IPS-15b (cell line): ENCODE measurements around the gene LSM8.
"Not testable (repeated sequence)": the region's sequence is repeated elsewhere in the genome, so short reads cannot be mapped to it uniquely, and the experiment has no call there.

Experiments used
- H3K27me3 ChIP-seq: one replicate; pipeline ENCODE4 v1.6.1; 2013; ENCODE audit warnings: low read length; ENCODE audit not compliant: control insufficient read depth, insufficient read depth
- H3K36me3 ChIP-seq: one replicate; pipeline ENCODE4 v1.6.1; 2013; ENCODE audit warnings: low read length; ENCODE audit not compliant: control insufficient read depth, insufficient read depth
- H3K4me1 ChIP-seq: one replicate; pipeline ENCODE4 v1.6.1; 2013; ENCODE audit warnings: mild to moderate bottlenecking, low read length; ENCODE audit not compliant: control insufficient read depth, insufficient read depth
- H3K4me3 ChIP-seq: one replicate; pipeline ENCODE4 v1.5.1; 2013; ENCODE audit warnings: low read depth, low read length
- H3K9ac ChIP-seq: one replicate; pipeline ENCODE4 v1.6.1; 2013; ENCODE audit warnings: low read depth, mild to moderate bottlenecking, low read length
- H3K9me3 ChIP-seq: one replicate; pipeline ENCODE4 v1.6.1; 2013; ENCODE audit warnings: mild to moderate bottlenecking, low read length; ENCODE audit not compliant: control insufficient read depth, insufficient read depth

The LSM8 gene

DNA sequence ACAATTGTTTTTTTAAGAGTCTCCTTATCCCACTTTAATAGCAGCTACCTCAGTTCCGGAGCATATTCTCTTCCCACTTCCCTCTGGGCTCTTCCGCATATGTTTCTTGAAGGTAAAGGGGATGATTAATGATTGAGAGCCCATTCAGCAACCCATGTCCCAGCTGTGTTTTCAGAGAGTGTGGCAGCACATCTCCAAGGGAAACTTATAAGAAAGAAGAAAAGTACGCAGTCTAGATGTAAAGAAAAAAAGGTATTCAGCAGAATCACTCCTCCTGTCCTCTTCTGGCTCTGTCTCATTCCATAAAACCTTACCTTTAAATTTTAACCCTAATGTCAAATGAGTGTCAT is 30.8 kb downstream of the LSM8 start:
- Histone ChIP-seq H3K9me3 (no peaks in the 10 kb centered on the region), H3K9ac (peak overlapping the region; percentile 2), H3K27me3 (no peaks in the 10 kb centered on the region), H3K4me3 (peak overlapping the region; percentile 52), H3K4me1 (no peaks in the 10 kb centered on the region), H3K36me3 (no peaks in the 10 kb centered on the region)

DNA sequence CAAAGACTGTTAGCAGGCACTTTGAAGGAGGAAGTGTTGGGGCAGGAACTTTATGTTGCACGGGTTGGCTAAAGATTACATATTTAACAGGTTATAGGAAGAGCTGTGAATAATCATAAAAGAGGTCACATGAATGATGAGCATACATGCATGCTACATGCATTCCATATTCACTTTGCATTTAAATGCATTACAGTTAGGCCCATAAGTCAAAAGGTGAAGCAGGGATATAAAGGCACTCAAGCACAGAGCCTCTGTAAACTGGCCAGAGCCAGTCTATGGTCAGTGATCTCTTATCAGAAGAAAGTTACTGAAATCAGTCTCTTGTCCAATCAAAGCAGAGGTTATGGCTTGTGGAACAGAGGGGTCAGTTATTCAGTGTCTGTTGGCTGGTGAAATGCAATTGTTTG is 33.3 kb downstream of the LSM8 start:
- Histone ChIP-seq H3K9ac (no peak overlapping the region), H3K9me3 (no peaks in the 10 kb centered on the region), H3K36me3 (no peaks in the 10 kb centered on the region), H3K4me3 (no peak overlapping the region), H3K27me3 (no peaks in the 10 kb centered on the region), H3K4me1 (no peaks in the 10 kb centered on the region)

DNA sequence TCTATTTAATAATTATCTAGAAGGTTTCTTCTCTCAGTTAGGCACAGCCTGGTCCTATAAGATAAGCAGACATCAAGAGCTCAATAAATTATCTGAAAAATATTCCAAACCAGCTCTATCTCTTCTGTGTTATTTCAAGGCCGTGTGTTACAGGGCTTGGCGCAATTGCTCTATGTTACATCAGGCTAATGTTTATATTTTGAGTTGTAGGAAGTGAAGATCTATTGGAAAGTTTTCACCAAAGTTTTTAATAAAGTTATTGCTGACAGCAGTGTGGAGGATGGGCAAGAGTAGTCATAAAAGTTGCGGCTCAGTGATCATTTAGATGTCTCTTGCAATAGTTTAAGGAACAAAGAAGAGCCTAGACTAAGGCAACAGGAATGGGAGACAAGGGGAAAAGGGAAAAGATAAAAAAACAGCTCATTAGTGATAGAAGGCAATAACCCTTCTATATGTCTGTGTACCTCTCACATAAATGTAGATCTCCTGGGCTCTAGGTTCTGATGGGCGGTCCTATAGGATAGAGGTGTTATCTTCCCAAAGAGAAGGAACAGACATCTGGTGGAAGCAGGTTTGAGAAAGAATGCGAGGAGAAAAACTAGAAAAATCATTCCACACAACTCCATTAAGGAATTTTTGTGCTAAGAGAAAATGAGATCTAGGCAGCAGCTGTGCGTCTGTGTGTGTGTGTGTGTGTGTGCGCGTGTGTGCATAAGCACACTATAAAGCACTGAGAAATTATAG is 34.6 kb downstream of the LSM8 start:
- no peaks in the 10 kb centered on the region for H3K4me1 ChIP-seq
- H3K27me3 ChIP-seq: no peaks in the 10 kb centered on the region
- no peaks in the 10 kb centered on the region for H3K9me3 ChIP-seq
- H3K36me3 ChIP-seq: no peaks in the 10 kb centered on the region
- no peak overlapping the region for H3K9ac ChIP-seq
- H3K4me3 ChIP-seq: no peak overlapping the region

DNA sequence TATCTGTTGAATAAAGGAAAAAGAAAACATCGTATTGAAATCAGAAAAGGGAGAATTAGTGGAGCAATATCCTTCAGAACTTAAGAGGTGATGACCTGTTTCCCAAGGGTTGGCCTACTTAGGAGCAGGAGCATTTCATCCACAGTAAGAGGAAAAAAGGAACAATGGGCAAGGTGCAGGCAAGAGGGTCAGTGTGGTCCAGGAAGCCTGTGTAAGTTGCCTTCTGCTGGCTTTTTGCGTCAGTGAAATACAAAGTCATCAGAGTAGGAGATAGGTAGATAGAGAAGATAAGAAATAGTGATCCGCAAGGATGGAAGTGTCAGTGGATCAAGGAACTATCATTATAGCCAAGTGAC is 35.2 kb downstream of the LSM8 start:
- Histone ChIP-seq H3K4me1 (no peaks in the 10 kb centered on the region), H3K36me3 (no peaks in the 10 kb centered on the region), H3K4me3 (no peak overlapping the region), H3K27me3 (no peaks in the 10 kb centered on the region), H3K9me3 (no peaks in the 10 kb centered on the region), H3K9ac (no peak overlapping the region)

DNA sequence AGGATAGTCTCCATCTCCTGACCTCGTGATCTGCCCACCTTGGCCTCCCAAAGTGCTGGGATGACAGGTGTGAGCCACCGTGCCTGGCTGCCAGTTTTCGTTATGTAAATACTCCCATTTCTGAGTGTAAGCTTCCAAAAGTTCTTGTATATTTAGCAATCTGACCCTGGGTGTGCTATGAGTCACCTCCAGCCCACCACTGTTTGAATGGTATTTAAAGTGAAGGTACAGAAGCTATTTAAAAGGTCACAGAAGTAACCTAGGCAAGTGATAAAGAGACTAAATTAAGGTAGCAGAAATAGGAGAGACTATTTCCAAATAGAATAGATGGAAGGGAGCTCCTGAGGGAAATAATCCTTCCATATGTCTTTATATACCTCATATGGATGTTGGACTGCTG is 36.6 kb downstream of the LSM8 start:
- no peaks in the 10 kb centered on the region for H3K4me1 ChIP-seq
- no peaks in the 10 kb centered on the region for H3K36me3 ChIP-seq
- no peaks in the 10 kb centered on the region for H3K9me3 ChIP-seq
- H3K27me3 ChIP-seq: no peaks in the 10 kb centered on the region
- H3K9ac ChIP-seq: no peak overlapping the region
- H3K4me3 ChIP-seq: no peak overlapping the region

DNA sequence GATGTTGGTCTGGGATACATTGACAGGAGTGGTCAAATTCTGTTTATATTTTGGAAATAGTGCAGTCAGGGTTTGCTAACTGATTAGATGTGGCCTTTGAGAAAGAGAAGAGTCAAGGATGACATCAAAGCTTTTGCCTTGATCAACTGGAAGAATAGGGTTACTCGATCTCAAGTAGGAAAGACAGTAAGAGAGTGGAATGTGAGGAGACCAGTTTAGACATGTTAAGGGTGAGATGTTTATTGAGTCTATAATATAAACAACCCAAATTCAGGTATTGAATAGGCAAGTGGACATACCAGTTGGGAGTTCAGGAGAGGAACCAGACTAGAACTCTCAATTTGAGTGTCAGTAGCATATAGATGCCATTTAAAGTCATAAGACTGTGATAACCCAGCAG is 38.6 kb downstream of the LSM8 start:
- Histone ChIP-seq H3K4me1 (no peaks in the 10 kb centered on the region), H3K9ac (no peak overlapping the region), H3K27me3 (no peaks in the 10 kb centered on the region), H3K36me3 (no peaks in the 10 kb centered on the region), H3K9me3 (no peaks in the 10 kb centered on the region), H3K4me3 (no peak overlapping the region)

DNA sequence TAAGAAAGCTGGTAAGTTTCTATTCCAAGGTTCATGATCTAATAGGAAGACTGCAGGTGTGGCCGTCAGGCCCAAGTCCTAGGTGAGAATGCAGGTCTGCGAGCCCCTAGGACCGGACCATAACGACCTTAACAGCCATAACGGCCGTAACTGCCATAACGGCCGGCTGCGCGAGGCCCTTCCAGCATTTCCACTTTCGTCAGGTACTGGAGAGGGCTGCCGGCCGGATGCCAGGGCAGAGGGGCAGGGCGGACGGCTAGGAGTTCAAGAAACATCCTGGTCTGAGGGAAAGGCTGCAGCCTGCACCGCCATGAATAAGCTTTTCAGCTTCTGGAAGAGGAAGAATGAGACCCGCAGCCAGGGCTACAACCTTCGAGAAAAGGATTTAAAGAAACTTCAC is 40.6 kb downstream of the LSM8 start, which contains the start of gene ANKRD7:
Gene ANKRD7, plus strand, starts transcription at position 184 of the 400 bp plus-strand sequence. Its CDS starts 127 bp downstream, at position 311.
- H3K9me3 ChIP-seq: no peaks in the 10 kb centered on the region
- H3K36me3 ChIP-seq: no peaks in the 10 kb centered on the region
- no peak within 1 kb of the TSS for H3K4me3 ChIP-seq
- H3K4me1 ChIP-seq: no peaks in the 10 kb centered on the region
- H3K27me3 ChIP-seq: no peaks in the 10 kb centered on the region
- no peak within 1 kb of the TSS for H3K9ac ChIP-seq

DNA sequence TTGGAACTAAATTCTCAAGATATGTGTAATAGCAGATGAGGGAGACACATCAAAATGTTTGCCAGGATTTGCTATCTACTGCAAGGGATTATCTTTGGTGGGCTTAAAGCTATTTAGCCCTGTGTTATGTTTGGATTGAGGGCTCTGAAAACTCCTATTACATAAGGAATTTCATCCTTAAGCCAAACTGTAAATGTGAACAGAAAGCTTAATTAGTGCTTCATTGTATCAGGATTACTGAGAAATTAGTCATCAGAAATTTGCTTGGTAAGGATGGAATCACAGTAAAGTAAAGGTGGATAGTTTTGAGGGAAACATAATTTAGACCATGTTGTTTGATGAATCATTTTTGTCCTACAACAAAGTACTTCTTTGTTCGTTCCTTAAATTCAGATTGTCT is 48.9 kb downstream of the LSM8 start:
- Histone ChIP-seq H3K9ac (no peak overlapping the region), H3K36me3 (no peaks in the 10 kb centered on the region), H3K27me3 (no peaks in the 10 kb centered on the region), H3K9me3 (no peaks in the 10 kb centered on the region), H3K4me1 (no peaks in the 10 kb centered on the region), H3K4me3 (no peak overlapping the region)

DNA sequence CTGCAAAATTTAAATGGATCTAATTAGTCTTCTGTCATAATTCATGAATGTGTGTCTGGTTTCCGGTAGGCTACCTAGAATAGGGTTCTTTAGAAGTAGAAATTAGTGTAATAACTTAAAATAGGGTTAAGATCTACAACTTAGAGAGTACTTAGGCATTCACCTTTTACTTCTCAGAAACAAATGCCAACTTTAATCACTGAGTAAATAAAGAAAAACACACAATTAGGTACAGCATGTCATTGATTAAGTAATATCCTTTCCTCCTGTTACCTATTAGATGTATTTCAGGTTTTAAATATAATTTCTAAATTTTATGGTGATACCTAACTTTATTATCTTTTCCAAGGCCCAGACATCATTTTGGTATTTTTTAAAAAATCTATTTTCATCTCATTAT is 49.8 kb downstream of the LSM8 start:
- Histone ChIP-seq H3K36me3 (no peaks in the 10 kb centered on the region), H3K27me3 (no peaks in the 10 kb centered on the region), H3K9ac (no peak overlapping the region), H3K4me1 (no peaks in the 10 kb centered on the region), H3K9me3 (no peaks in the 10 kb centered on the region), H3K4me3 (no peak overlapping the region)

DNA sequence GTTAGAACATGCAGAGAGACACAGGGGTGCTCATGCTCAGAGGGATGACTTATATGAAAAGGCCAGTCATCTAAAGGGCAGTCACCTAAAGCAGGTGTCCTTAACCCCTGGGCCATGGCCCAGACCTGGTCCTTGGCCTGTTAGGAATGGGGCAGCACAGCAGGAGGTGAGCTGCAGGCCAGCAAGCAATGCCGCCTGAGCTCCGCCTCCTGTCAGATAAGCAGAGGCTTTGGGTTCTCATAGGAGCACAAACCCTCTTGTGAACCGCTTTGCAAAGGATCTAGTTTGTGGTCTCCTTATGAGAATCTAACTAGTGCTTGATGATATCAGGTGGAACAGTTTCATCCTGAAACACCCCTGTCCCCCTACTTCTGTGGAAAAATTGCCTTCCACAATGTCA is 55.0 kb downstream of the LSM8 start:
- no peaks in the 10 kb centered on the region for H3K9me3 ChIP-seq

DNA sequence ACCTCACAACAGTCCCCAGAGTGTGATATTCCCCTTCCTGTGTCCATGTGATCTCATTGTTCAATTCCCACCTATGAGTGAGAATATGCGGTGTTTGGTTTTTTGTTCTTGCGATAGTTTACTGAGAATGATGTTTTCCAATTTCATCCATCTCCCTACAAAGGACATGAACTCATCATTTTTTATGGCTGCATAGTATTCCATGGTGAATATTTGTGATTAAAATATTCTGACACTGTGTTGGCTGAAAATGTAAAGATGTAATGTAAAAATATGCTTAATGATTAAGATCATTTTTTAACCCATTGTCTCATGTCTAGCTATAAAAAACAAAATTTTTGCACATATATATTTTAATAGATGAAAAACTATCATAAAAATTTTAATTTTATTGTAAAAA is 56.4 kb downstream of the LSM8 start:
- H3K9me3 ChIP-seq, H3K4me3 ChIP-seq, H3K9ac ChIP-seq, H3K27me3 ChIP-seq, H3K4me1 ChIP-seq, H3K36me3 ChIP-seq: not testable (repeated sequence)

More for the DNA sequence above, 55.0 kb downstream of the LSM8 start:
- Histone ChIP-seq H3K36me3 (no peaks in the 10 kb centered on the region), H3K9ac (no peak overlapping the region), H3K4me1 (no peaks in the 10 kb centered on the region), H3K4me3 (no peak overlapping the region), H3K27me3 (no peaks in the 10 kb centered on the region)
